Heart left ventricle (tissue), 16 donors: ENCODE measurements around the gene DTNB. TPM values are rescaled to one million over a fixed set of nuclear protein-coding genes. Genes with fewer than 3 reads are reported as not detected.
A peak's percentile ranks its signal among the peaks of the same experiment; 100 is the strongest.

Source experiments
- ATAC-seq, 4 donors: fragments of 200-7000 bp; cut with Tn5 transposase; one replicate each; pipeline ENCODE4 v1.9.1; 2020 to 2022; ENCODE audit warnings: moderate library complexity in 4 of 4, mild to moderate bottlenecking in 3 of 4, moderate number of reproducible peaks in 1 of 4
- DNase-seq, 5 donors: peaks; one replicate each; pipeline ENCODE4 v3.0.0-alpha.2; 2020
- H3K27ac ChIP-seq, 12 donors: fragments of 200-600 bp; sonication (generic) in 4 of 12; one replicate each; pipeline versions ENCODE4 v1.5.0 to v1.8.0; 2016 to 2022; ENCODE audit warnings: mild to moderate bottlenecking in 2 of 12
- H3K27me3 ChIP-seq, 9 donors: fragments of 200-600 bp; sonication (generic) in 2 of 9; one replicate each; pipeline versions ENCODE4 v1.5.1 to v1.8.0; 2016 to 2022; ENCODE audit warnings: mild to moderate bottlenecking in 3 of 9
- H3K36me3 ChIP-seq, 9 donors: fragments of 200-600 bp; sonication (generic) in 2 of 9; one replicate each; pipeline versions ENCODE4 v1.5.0 to v1.8.0; 2018 to 2022; ENCODE audit warnings: mild to moderate bottlenecking in 2 of 9
- H3K4me1 ChIP-seq, 12 donors: fragments of 200-600 bp; sonication (generic) in 4 of 12; one replicate each; pipeline versions ENCODE4 v1.5.0 to v1.8.0; 2016 to 2022; ENCODE audit warnings: mild to moderate bottlenecking in 3 of 12
- H3K4me3 ChIP-seq, 12 donors: fragments of 200-600 bp; sonication (generic) in 4 of 12; one replicate each; pipeline versions ENCODE4 v1.5.0 to v1.8.0; 2017 to 2022; ENCODE audit warnings: mild to moderate bottlenecking in 9 of 12, moderate library complexity in 4 of 12
- H3K9me3 ChIP-seq, 12 donors: fragments of 200-600 bp; sonication (generic) in 4 of 12; one replicate each; pipeline versions ENCODE4 v1.5.0 to v1.8.0; 2016 to 2022; ENCODE audit warnings: mild to moderate bottlenecking in 1 of 12
- CTCF ChIP-seq, 12 donors: fragments of 200-600 bp; sonication (generic) in 4 of 12; IDR thresholded peaks; one replicate each; pipeline versions ENCODE4 v1.5.0 to v1.8.0; 2018 to 2022; ENCODE audit warnings: antibody characterized with exemption in 12 of 12, mild to moderate bottlenecking in 5 of 12
- POLR2A ChIP-seq, 2 donors: fragments of 450-650 bp; IDR thresholded peaks; one replicate each; pipeline ENCODE4 v1.6.1; 2017; ENCODE audit warnings: antibody characterized with exemption in 2 of 2, mild to moderate bottlenecking in 2 of 2, moderate library complexity in 2 of 2
- WGBS, 4 donors: extraction: QIAGEN DNeasy Blood & Tissue Kit in 2 of 4; methylation state at CpG; one replicate each; pipeline versions ENCODE4 v1.1.5 to v1.1.7; 2013 to 2018; 5-methylcytosine and 5-hydroxymethylcytosine counted together
- intact Hi-C, 10 donors: fragments of 100-400 bp; cut with DNase I; formaldehyde crosslinking; loops; one replicate each; pipeline versions ENCODE4 v1.11.1 to v1.14.2; 2022
- polyA plus RNA-seq, 2 donors: library from polyadenylated mRNA; stranded (reverse); fragments of 200-250 nt; gene quantifications; one replicate each; pipeline ENCODE4 v1.2.3, GENCODE V29; 2013
- total RNA-seq, 9 donors: library from RNA; depleted of rRNA in 2 of 9; stranded (reverse); fragments of >200 nt in 2 of 9; fragmentation: NEBNext Ultra II Directional in 3 of 9; extraction: Animal tissue kit (Norgen Biotek cat#: 25700) in 3 of 9; gene quantifications; one replicate each; pipeline versions ENCODE4 v1.1.0 to v1.2.4, GENCODE V29; 2016 to 2023
- donor health status: ischemic (EF 13 %, LVEDD 7.1; RV severe dilation, severe dysfunction).
- donor health status: healthy with polysubstance abuse.
- donor health status: DM: no; HTN: yes; CAD: no.
- donor health status: DM: no; HTN: no; CAD: no.
- donor health status: ischemic (EF 25% LVEDD 6.9; RV normal size, moderate dysfunction).
- donor health status: ischemic (EF 25% LVEDD 5.7; RV mildly dilated, moderate dysfunction).
- donor health status: healthy.
- donor health status: DM: yes; HTN: yes; CAD: no.
- donor health status: ischemic (EF 35%, LVEDD 5.7; RV mildly dilated, moderate dysfunction).
- donor health status: nonischemic (EF 11% LVEDD 7.7; RV severe dilation, severe dysfunction).
- donor health status: DM: yes; HTN: yes; CAD: no.
- donor health status: PGD.
- donor health status: ischemic (EF 29% LVEDD 5.4; RV normal size, mild dysfunction).
- donor health status: nonischemic (EF 23%, LVEDD 6.1; RV moderate dilation, normal function).

The DTNB gene
- total and polyA plus RNA-seq, 11 donors = 2.5 to 17.3 (median 5.6) TPM

- intact Hi-C loops = loop anchor here in 4 of 10 donors (10.0 kb wide), 3 partner anchors 202 to 308 kb away; partner anchors contain the start of gene ASXL2 (in 2 of the 4)
- Histone ChIP-seq H3K4me1 (peaks cover 0 to 21% (median 11%) of the 10 kb centered on the region in 12 donors), H3K4me3 (peak overlapping the region; percentile 65 to 99 (median 90)), H3K36me3 (no peaks in the 10 kb centered on the region), H3K27ac (peak overlapping the region; percentile 54 to 92 (median 83)), H3K9me3 (no peaks in the 10 kb centered on the region), H3K27me3 (no peaks in the 10 kb centered on the region)
- peak; percentile 33 to 75 (median 47) for DNase-seq
- TF ChIP-seq CTCF (IDR thresholded peaks at IDR 0.05) (no peak), POLR2A (IDR thresholded peaks at IDR 0.05) (no peak)
- 3 to 7% (median 5%) methylated on average over 42 to 60 of the region's 60 CpGs for WGBS, 4 donors
- ATAC-seq = peak; percentile 49 to 79 (median 67)
Measured at GRCh38 chr2:25672494-25673299, 680 bp downstream of the DTNB start.

- Histone ChIP-seq H3K4me3 (no peak overlapping the region), H3K27ac (no peak overlapping the region), H3K36me3 (no peaks in the 10 kb centered on the region), H3K9me3 (no peaks in the 10 kb centered on the region), H3K27me3 (no peaks in the 10 kb centered on the region), H3K4me1 (peaks cover 0 to 21% (median 11%) of the 10 kb centered on the region in 12 donors)
- TF ChIP-seq POLR2A (IDR thresholded peaks at IDR 0.05) (no peak), CTCF (IDR thresholded peaks at IDR 0.05) (no peak)
- WGBS, 4 donors = 95 to 98% (median 97%) methylated on average over 2 of the region's 2 CpGs
- DNase-seq = no peak
- ATAC-seq = no peak
- intact Hi-C loops = loop anchor here in 4 of 10 donors (10.0 kb wide), 3 partner anchors 203 to 307 kb away; partner anchors contain the start of gene ASXL2 (in 2 of the 4)
Measured at GRCh38 chr2:25671622-25672021, 1.8 kb downstream of the DTNB start.

GRCh38 chr2:25669520-25669919 lies 3.9 kb downstream of the DTNB start:
- DNase-seq = no peak
- WGBS, 4 donors = 92 to 96% (median 94%) methylated on average over 7 of the region's 7 CpGs

More at GRCh38 chr2:25669520-25669919, 3.9 kb downstream of the DTNB start:
- no peaks in the 10 kb centered on the region for H3K36me3 ChIP-seq
- H3K27me3 ChIP-seq = no peaks in the 10 kb centered on the region
- peaks cover 0 to 27% (median 13%) of the 10 kb centered on the region in 12 donors for H3K4me1 ChIP-seq
- H3K9me3 ChIP-seq = no peaks in the 10 kb centered on the region
- TF ChIP-seq POLR2A (IDR thresholded peaks at IDR 0.05) (no peak), CTCF (IDR thresholded peaks at IDR 0.05) (no peak)
- H3K27ac ChIP-seq = no peak overlapping the region
- ATAC-seq = no peak
- no peak overlapping the region for H3K4me3 ChIP-seq
- intact Hi-C loops = loop anchor here in 2 of 10 donors (5.0 to 10.0 kb wide), 2 partner anchors 62 to 295 kb away; no protein-coding TSS in a partner anchor
